NCI-H524 (cell line): ENCODE data around the gene MANSC1.
"Not testable (repeated sequence)": the region's sequence is repeated elsewhere in the genome, so short reads cannot be mapped to it uniquely, and the experiment has no call there.

Experiments
- DNase-seq, 2 experiments: peaks; one replicate each; lab custom pipeline; 2025; lab: John Stamatoyannopoulos, UW

MANSC1 gene

DNA sequence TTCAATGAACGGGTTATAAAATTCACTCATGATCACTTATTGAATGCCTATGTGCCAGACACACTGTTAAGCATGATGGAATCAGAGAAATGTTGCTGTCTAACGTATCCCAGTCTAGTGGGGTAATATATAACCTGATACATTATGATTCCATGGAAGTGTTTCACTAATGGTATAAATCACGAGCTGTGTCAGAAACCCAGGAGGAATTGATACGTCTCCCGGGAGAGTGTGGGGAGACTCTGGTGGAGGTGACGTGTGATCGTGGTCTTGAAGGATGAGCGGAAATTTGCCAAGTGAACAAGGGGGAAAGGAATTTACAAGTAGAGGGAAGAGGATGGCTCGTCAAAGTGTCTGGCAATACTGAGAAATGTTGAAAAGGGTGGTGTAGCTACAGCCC is 26.5 kb downstream of the MANSC1 start:
- no peak for DNase-seq

DNA sequence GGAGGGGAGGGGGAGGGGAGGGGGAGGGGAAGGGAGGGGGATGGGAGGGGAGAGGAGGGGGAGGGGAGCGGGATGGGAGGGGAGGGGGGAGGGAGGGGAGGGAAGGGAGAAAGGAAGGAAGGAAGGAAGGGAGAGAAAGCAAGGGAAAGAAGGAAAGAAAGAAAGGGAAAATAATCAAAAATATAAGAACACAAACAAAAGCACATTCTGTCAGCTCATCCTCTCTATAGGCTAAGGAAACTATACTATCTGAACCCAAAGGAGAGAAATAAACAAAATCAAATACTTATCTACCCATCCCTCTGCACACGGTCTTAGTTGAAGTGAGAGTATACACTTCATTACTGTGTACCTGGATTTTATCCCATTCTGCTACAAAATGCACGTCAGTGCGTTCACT is 26.9 kb downstream of the MANSC1 start:
- DNase-seq, result no peak

DNA sequence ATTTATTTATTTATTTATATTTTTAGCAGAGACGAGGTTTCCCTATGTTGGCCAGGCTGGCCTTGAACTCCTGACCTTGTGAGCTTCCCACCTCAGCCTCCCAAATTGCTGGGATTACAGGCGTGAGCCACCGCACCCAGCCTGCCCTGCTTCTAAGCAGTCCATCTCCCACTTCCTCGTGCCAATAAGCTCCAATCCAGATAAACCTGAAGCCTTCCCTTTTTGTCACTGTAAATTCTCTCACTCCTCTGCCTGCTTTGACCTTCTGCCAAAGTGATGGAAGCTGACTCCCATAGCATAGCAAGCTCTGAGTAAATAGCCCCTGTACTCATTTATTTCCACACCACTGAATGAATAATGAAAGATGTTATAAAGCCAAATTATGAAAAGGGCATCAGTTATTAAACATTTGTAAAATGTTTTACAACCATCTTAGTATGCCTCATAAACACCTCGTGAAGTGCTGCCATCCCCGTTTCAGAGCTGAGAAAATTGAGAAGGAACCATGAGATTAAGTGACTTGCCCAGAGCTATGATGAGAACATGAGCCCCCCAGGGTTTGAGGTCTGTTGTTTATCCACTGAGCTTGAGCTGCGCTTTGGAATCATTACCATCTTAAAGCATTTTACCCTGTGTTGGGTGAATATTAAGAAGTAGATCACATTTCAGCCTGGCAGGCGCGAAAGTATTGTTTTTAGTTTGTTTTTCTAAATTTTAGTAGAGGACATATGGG is 30.4 kb downstream of the MANSC1 start:
- peak in 1 of 2 experiments; percentile 3 for DNase-seq

DNA sequence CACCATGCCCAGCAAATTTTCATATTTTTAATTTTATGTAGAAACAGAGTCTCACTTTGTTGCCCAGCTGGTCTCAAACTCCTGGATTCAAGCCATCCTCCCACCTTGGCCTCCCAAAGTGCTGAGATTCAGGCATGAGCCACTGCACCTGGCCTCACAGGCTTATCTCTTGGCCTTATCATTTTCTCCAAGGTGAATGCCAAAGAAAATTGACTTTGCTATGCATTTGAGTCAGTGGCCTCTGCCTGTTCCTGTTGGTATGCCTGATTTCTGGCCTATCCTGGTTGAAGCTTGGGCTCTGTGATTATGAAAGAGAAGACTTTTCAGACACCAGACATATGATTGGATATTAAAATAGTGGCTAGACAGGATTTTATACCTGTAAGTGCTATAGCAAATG is 34.2 kb downstream of the MANSC1 start:
- no peak for DNase-seq

DNA sequence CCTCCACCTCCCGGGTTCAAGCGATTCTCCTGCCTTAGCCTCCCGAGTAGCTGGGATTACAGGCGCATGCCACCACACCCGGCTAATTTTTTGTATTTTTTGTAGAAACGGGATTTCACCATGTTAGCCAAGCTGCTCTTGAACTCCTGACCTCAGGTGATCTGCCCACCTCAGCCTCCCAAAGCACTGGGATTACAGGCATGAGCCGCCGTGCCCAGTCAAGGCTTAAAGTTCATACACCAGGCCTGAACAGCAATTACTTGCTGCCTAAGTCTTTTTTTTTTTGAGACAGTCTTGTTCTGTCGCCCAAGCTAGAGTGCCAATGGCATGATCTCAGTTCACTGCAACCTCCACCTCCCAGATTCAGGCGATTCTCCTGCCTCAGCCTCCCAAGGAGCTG is 39.3 kb downstream of the MANSC1 start:
- not testable (repeated sequence) for DNase-seq

DNA sequence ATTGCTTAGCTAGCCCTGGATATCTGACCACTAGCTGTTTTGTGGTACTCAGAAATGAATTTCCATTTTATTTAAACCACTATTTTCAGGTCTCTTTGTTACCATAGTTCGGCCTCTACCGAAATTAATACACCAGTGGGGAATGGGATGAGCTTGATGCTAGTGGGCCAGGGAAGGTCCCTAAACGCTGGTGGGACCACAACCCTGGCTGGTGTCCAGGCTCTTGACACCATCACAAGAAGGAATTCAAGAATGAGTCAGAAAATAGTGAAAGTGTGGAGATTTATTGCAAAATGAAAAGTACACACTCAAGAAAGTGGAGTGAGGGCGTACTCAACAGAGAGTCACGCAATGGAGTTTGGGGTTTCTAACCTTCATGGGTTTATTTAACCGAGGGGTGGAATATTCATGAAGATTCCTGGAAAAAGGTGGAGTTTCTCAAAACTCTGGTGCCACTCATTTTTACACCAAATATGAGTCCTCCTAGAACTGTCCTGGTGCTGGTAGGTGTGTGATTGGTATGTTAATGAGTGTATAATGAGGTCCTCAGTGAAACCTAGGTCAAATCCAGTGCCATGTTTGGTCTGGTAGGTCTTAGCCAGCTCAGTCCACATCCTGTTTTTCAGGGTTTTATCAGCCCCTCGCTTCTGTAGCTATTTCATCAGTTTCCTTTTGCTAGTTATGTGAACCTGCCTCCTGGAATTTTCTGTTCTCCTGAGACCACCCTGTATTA is 44.3 kb downstream of the MANSC1 start:
- no peak for DNase-seq

DNA sequence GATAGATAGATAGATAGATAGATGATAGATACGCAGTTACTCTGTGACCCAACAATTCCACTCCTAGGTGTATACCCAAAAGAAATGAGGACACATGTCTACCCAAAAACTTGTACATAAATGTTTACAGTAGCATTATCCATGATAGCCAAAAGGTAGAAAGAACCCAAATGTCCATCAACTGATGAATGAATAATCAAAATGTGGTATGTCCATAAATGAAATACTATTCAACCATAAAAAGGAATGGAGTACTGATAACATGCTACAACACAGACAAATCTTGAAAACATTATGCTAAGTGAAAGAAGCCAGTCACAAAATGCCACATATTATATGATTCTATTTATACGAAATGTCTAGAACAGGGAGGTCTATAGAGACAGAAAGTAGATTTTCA is 47.1 kb downstream of the MANSC1 start:
- DNase-seq, result no peak

DNA sequence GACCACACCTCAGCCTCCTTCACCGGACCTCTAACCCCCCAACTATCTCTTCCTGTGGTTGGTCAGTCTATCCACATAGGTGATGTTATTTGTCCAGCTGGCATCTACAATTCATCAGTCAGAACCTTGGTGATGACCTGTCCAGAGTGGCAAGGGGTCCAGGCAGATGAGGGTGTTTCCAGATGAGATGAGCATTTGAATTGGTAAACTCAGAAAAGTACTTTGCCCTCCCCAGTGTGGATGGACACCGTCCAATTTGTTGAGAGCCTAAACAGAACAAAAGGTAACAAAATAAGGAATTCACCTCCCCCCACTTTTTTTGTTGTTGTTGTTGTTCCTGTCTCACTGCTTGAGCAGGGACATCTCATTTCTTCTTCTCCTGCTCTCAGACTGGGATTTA is 48.9 kb downstream of the MANSC1 start:
- DNase-seq, result no peak

DNA sequence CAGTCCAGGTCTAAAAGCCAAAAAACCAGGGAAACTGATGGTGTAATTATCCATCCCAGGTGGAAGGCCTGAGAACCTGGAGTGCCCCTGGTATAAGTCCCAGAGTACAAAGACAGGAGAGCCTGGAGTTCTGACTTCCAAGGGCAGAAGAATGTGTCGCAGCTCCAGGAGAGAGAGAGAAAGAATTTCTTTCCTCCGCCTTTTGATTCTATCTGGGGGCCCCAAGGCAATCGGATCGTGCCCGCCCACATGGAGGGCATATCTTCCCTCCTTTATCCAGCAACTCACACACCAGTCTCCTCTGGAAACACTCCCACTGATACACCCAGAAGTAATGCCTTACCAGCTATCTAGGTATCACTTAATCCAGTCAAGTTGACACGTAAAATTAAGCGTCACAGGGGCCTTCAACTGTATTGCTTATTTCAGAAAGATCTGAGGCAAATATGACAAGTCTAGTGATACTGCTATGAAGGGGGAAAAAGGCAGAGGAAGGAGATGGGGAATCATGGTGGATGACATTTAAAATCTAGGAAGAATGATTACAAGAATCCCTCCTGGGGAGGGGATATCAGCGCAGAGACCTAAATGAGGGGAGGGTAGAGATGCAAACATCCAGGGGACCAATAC is 52.7 kb downstream of the MANSC1 start:
- DNase-seq, result no peak

DNA sequence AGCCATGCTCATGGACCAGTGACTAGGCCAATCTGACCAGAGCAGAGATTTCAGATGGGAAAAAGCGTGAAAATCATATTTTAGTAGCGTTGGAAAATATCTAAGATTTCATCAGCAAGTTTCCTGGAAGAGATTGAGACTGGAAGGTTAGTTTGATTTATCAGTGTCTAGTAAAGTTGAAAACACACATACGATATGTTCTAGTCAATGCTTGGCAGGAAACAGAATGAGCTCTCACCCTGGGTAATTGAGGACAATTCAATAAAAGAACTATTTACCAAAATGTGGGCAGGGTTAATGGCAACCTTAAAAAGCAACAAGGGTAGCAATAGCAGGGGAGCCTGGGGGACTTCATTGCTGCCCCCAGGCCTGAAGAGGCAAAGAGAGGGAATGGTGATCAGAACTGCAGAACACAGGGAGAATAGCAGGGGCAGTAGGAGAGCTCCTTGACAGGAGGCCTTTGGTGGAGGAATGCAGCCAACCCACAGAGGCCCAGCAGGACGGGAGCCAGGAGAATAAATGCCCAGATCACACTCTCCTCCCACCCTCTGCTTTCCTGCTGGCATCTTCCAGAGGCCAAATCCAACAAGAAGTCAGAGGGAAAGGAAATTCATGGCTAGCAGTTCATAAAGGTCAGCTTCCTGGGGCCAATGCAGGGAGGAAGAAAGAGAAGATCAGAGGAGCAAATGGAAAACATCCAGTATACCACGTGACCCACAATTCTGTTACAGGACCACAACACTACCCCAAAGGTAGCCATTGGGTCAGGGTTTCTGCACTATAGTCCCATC is 55.6 kb downstream of the MANSC1 start:
- DNase-seq, result no peak

GRCh38 chr12:12290206-12290605 is 59.8 kb downstream of the MANSC1 start:
- no peak for DNase-seq

- DNase-seq, result no peak
Measured at GRCh38 chr12:12286441-12286840, 63.6 kb downstream of the MANSC1 start.

- no peak for DNase-seq
Measured at GRCh38 chr12:12282761-12283425, 67.1 kb downstream of the MANSC1 start.

GRCh38 chr12:12282202-12282601 is 67.8 kb downstream of the MANSC1 start:
- no peak for DNase-seq

DNA sequence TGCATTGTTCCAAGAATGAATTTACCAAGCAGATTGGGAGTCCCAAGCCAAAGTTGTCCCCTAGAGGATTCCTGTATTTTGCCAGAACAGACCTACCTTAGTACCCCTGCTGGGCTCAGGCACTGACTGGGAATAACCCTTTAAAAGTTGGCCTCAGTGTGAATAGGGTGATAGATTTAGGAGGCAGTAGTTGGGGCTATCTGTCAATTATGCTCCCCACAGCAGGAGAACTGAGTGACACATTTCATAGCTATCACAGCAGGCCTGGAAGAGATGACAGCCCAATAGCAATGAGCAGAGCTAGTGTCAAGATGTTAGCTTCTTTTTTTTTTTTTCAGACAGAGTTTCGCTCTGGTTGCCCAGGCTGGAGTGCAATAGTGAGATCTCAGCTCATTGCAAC is 68.9 kb downstream of the MANSC1 start:
- no peak for DNase-seq

DNA sequence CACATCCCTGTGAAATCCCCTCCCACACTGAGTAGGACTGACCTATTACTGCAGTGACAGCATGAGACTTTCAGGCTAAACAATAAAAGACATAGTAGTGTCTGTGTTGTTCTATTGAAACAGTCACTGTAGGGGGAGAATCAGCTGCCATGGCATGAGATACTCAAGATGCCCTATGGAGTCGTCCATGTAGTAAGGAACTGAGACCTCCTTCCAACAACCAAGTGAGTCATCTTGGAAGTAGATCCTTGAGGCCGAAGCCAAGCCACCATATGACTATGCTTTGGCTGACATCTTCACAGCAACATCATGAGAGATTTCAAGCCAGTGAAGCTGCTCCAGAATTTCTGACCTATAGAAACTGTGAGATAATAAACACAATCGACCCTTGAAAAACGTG is 71.1 kb downstream of the MANSC1 start:
- no peak for DNase-seq
